Measurements from ENCODE around the gene RAD51B.

The RAD51B gene

GRCh38 chr14:68574906-68575305 is 755.3 kb downstream of the RAD51B start:
- Histone ChIP-seq H3K27ac (no peak overlapping the region), H3K36me3 (ENCODE audit: control insufficient read depth, insufficient read depth, low read length) (no peaks in the 10 kb centered on the region), H3K9ac (no peak overlapping the region), H3K27me3 (ENCODE audit: control insufficient read depth, insufficient read depth, low read length) (no peaks in the 10 kb centered on the region), H3K4me1 (no peaks in the 10 kb centered on the region), H2AFZ (no peak overlapping the region), H3K79me2 (no peaks in the 10 kb centered on the region), H3K9me3 (ENCODE audit: control insufficient read depth, low read length) (no peaks in the 10 kb centered on the region), H3K4me2 (ENCODE audit: low read length) (no peak overlapping the region), H3K4me3 (ENCODE audit: low read depth, low read length) (no peak overlapping the region)
- no peak for TF ChIP-seq CTCF (IDR thresholded peaks at IDR 0.05)

GRCh38 chr14:68575426-68575825 is 755.8 kb downstream of the RAD51B start:
- TF ChIP-seq CTCF (IDR thresholded peaks at IDR 0.05), result no peak
- Histone ChIP-seq H3K27ac (no peak overlapping the region), H3K4me1 (no peaks in the 10 kb centered on the region)

GRCh38 chr14:68576031-68576430 is 756.5 kb downstream of the RAD51B start:
- Histone ChIP-seq H3K9ac (no peak overlapping the region), H3K27ac (no peak overlapping the region), H3K4me3 (ENCODE audit: low read depth, low read length) (no peak overlapping the region), H3K4me1 (no peaks in the 10 kb centered on the region), H3K4me2 (ENCODE audit: low read length) (no peak overlapping the region), H3K27me3 (ENCODE audit: control insufficient read depth, insufficient read depth, low read length) (no peaks in the 10 kb centered on the region), H3K9me3 (ENCODE audit: control insufficient read depth, low read length) (no peaks in the 10 kb centered on the region), H3K79me2 (no peaks in the 10 kb centered on the region), H3K36me3 (ENCODE audit: control insufficient read depth, insufficient read depth, low read length) (no peaks in the 10 kb centered on the region), H2AFZ (no peak overlapping the region)
- TF ChIP-seq CTCF (IDR thresholded peaks at IDR 0.05), result no peak

More at GRCh38 chr14:68575426-68575825, 755.8 kb downstream of the RAD51B start:
- no peak overlapping the region for H2AFZ ChIP-seq
- H3K4me2 ChIP-seq (ENCODE audit: low read length), result no peak overlapping the region
- H3K9ac ChIP-seq, result no peak overlapping the region
- no peaks in the 10 kb centered on the region for H3K36me3 ChIP-seq (ENCODE audit: control insufficient read depth, insufficient read depth, low read length)
- H3K4me3 ChIP-seq (ENCODE audit: low read depth, low read length), result no peak overlapping the region
- H3K27me3 ChIP-seq (ENCODE audit: control insufficient read depth, insufficient read depth, low read length), result no peaks in the 10 kb centered on the region
- no peaks in the 10 kb centered on the region for H3K79me2 ChIP-seq
- no peaks in the 10 kb centered on the region for H3K9me3 ChIP-seq (ENCODE audit: control insufficient read depth, low read length)

GRCh38 chr14:68576496-68577244 is 757.1 kb downstream of the RAD51B start:
- Histone ChIP-seq H3K79me2 (no peaks in the 10 kb centered on the region), H3K4me3 (ENCODE audit: low read depth, low read length) (no peak overlapping the region), H3K4me1 (no peaks in the 10 kb centered on the region), H3K27me3 (ENCODE audit: control insufficient read depth, insufficient read depth, low read length) (no peaks in the 10 kb centered on the region), H3K9ac (no peak overlapping the region), H3K27ac (no peak overlapping the region), H3K4me2 (ENCODE audit: low read length) (no peak overlapping the region), H3K36me3 (ENCODE audit: control insufficient read depth, insufficient read depth, low read length) (no peaks in the 10 kb centered on the region), H3K9me3 (ENCODE audit: control insufficient read depth, low read length) (no peaks in the 10 kb centered on the region), H2AFZ (no peak overlapping the region)
- TF ChIP-seq CTCF (IDR thresholded peaks at IDR 0.05), result no peak

All from parathyroid adenoma (tissue), 2 donors.